ENCODE results near the gene WDR46. TPM values are rescaled to one million over a fixed set of nuclear protein-coding genes. Genes with fewer than 3 reads are reported as not detected.
A peak's percentile ranks its signal among the peaks of the same experiment; 100 is the strongest.

Gene WDR46
- total RNA-seq, 1 experiment from 2014 or later = 99.2 TPM

- Histone ChIP-seq H2AK5ac (ENCODE audit: insufficient read length, low read length) (no peak overlapping the region), H3T11ph (ENCODE audit: low read length) (no peak overlapping the region), H3K4ac (ENCODE audit: low read depth, low read length) (no peak overlapping the region), H3K23ac (ENCODE audit: insufficient read length, low read depth, low read length) (no peak overlapping the region), H4K8ac (replicated peaks; ENCODE audit: insufficient read length, low read depth, low read length) (no peak overlapping the region), H4K91ac (ENCODE audit: insufficient read length, low read depth, low read length) (no peak overlapping the region), H2BK15ac (ENCODE audit: low read depth, low read length) (no peak overlapping the region), H2AFZ (ENCODE audit: low read length) (no peak overlapping the region), H3K9ac (ENCODE audit: extremely low read depth, insufficient read length, low read length) (no peak overlapping the region), H3K79me2 (ENCODE audit: insufficient read depth, low read length) (peaks cover 3% of the 10 kb centered on the region; the same call in 1 of the 2 replicates), H3K23me2 (ENCODE audit: insufficient read length, low read depth, low read length, poor library complexity, severe bottlenecking) (peaks cover 34% of the 10 kb centered on the region), H4K5ac (ENCODE audit: insufficient read length, low read depth, low read length) (no peak overlapping the region), H3K27me3 (ENCODE audit: insufficient read depth, low read length) (no peaks in the 10 kb centered on the region), H2BK5ac (ENCODE audit: insufficient read length, low read length) (no peak overlapping the region), H3K18ac (ENCODE audit: insufficient read length, low read depth, low read length) (no peak overlapping the region), H2BK12ac (ENCODE audit: insufficient read length, low read depth, low read length) (no peak overlapping the region), H3K4me2 (ENCODE audit: insufficient read depth, insufficient read length, low read length) (peak overlapping the region; percentile 61), H3K27ac (ENCODE audit: insufficient read length, low read depth, low read length) (no peak overlapping the region), H2BK20ac (ENCODE audit: low read depth, low read length, poor library complexity, severe bottlenecking) (no peak overlapping the region), H3K14ac (ENCODE audit: insufficient read depth, low read length) (no peak overlapping the region), H3K9me3 (ENCODE audit: control insufficient read depth, low read depth, low read length) (no peaks in the 10 kb centered on the region), H3K79me1 (ENCODE audit: insufficient read depth, low read depth, low read length, poor library complexity, severe bottlenecking) (peaks cover 7% of the 10 kb centered on the region), H3K4me1 (ENCODE audit: insufficient read depth, low read length) (peaks cover 3% of the 10 kb centered on the region; the same call in 1 of the 2 replicates), H3K56ac (ENCODE audit: insufficient read length, low read depth, low read length) (no peak overlapping the region), H4K20me1 (ENCODE audit: control insufficient read depth, insufficient read depth, insufficient read length) (no peaks in the 10 kb centered on the region), H2BK120ac (ENCODE audit: low read depth, low read length, poor library complexity, severe bottlenecking) (no peak overlapping the region)
- TF ChIP-seq, protein P1, sequence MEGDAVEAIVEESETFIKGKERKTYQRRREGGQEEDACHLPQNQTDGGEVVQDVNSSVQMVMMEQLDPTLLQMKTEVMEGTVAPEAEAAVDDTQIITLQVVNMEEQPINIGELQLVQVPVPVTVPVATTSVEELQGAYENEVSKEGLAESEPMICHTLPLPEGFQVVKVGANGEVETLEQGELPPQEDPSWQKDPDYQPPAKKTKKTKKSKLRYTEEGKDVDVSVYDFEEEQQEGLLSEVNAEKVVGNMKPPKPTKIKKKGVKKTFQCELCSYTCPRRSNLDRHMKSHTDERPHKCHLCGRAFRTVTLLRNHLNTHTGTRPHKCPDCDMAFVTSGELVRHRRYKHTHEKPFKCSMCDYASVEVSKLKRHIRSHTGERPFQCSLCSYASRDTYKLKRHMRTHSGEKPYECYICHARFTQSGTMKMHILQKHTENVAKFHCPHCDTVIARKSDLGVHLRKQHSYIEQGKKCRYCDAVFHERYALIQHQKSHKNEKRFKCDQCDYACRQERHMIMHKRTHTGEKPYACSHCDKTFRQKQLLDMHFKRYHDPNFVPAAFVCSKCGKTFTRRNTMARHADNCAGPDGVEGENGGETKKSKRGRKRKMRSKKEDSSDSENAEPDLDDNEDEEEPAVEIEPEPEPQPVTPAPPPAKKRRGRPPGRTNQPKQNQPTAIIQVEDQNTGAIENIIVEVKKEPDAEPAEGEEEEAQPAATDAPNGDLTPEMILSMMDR (conservative IDR thresholded peaks at IDR 0.05) = no peak
- DNase-seq = peak; percentile 44
- Mint-ChIP-seq H3K9me3 (no peaks in the 10 kb centered on the region), H3K27me3 (ENCODE audit: low read depth) (no peaks in the 10 kb centered on the region; the same call in 1 of the 2 replicates), H3K36me3 (ENCODE audit: insufficient read depth in 1 of 3, low read depth in 3 of 3) (peaks cover 22 to 47% (median 42%) of the 10 kb centered on the region in 3 experiments; a peak in 6 of 7 replicates), H3K4me1 (peaks cover 59 to 64% of the 10 kb centered on the region in 2 experiments), H3K27ac (peak overlapping the region in 2 of 3 experiments; percentile 28 to 76; a peak in 2 of 7 replicates), H3K4me3 (peak overlapping the region; percentile 94 to 98)
- WGBS (ENCODE audit: extremely low coverage, insufficient read length, low lambda C conversion rate) = no CpG with 5 or more reads among the region's 19 CpGs
These were observed 27.8 kb upstream of the WDR46 start for GRCh38 chr6:33316603-33317418.

Measured in H9 (cell line).